ENCODE data around the gene VEPH1. TPM values are rescaled to one million over a fixed set of nuclear protein-coding genes. Genes with fewer than 3 reads are reported as not detected.

VEPH1 gene
- total RNA-seq, 1 experiment from 2014 or later, result 7.7 TPM

GRCh38 chr3:157310329-157311052 is 192.7 kb downstream of the VEPH1 start:
- H3K36me3 Mint-ChIP-seq (ENCODE audit: insufficient read depth in 1 of 3, low read depth in 3 of 3), result no peaks in the 10 kb centered on the region
- no peak overlapping the region for H3K4me2 ChIP-seq (ENCODE audit: insufficient read depth, insufficient read length, low read length)
- H2AK5ac ChIP-seq (ENCODE audit: insufficient read length, low read length), result no peak overlapping the region
- no peak overlapping the region for H3K23ac ChIP-seq (ENCODE audit: insufficient read length, low read depth, low read length)
- DNase-seq, result no peak
- WGBS (ENCODE audit: extremely low coverage, insufficient read length, low lambda C conversion rate), result no CpG with 5 or more reads among the region's 6 CpGs
- no peaks in the 10 kb centered on the region for H3K27me3 Mint-ChIP-seq (ENCODE audit: low read depth)
- H2BK12ac ChIP-seq (ENCODE audit: insufficient read length, low read depth, low read length), result no peak overlapping the region
- H2BK5ac ChIP-seq (ENCODE audit: insufficient read length, low read length), result no peak overlapping the region
- H2BK20ac ChIP-seq (ENCODE audit: low read depth, low read length, poor library complexity, severe bottlenecking), result no peak overlapping the region
- H3K14ac ChIP-seq (ENCODE audit: insufficient read depth, low read length), result no peak overlapping the region
- H3K4ac ChIP-seq (ENCODE audit: low read depth, low read length), result no peak overlapping the region
- no peak overlapping the region for H4K5ac ChIP-seq (ENCODE audit: insufficient read length, low read depth, low read length)
- H3K4me1 ChIP-seq (ENCODE audit: insufficient read depth, low read length), result no peaks in the 10 kb centered on the region
- no peak overlapping the region for H3K27ac ChIP-seq (ENCODE audit: insufficient read length, low read depth, low read length)
- H3K27me3 ChIP-seq (ENCODE audit: insufficient read depth, low read length), result no peaks in the 10 kb centered on the region
- no peaks in the 10 kb centered on the region for H3K9me3 ChIP-seq (ENCODE audit: control insufficient read depth, low read depth, low read length)
- no peaks in the 10 kb centered on the region for H4K20me1 ChIP-seq (ENCODE audit: control insufficient read depth, insufficient read depth, insufficient read length)
- no peaks in the 10 kb centered on the region for H3K9me3 Mint-ChIP-seq
- no peak overlapping the region for H3K56ac ChIP-seq (ENCODE audit: insufficient read length, low read depth, low read length)
- no peak overlapping the region for H3K18ac ChIP-seq (ENCODE audit: insufficient read length, low read depth, low read length)
- H3K23me2 ChIP-seq (ENCODE audit: insufficient read length, low read depth, low read length, poor library complexity, severe bottlenecking), result no peaks in the 10 kb centered on the region
- H3K79me1 ChIP-seq (ENCODE audit: insufficient read depth, low read depth, low read length, poor library complexity, severe bottlenecking), result no peaks in the 10 kb centered on the region
- peak overlapping the region in 1 of 3 experiments; percentile 40; a peak in 1 of 7 replicates for H3K27ac Mint-ChIP-seq
- H2BK15ac ChIP-seq (ENCODE audit: low read depth, low read length), result no peak overlapping the region
- H2BK120ac ChIP-seq (ENCODE audit: low read depth, low read length, poor library complexity, severe bottlenecking), result no peak overlapping the region
- H3K4me3 Mint-ChIP-seq, result no peak overlapping the region
- H4K8ac ChIP-seq (replicated peaks; ENCODE audit: insufficient read length, low read depth, low read length), result no peak overlapping the region
- no peak overlapping the region for H3T11ph ChIP-seq (ENCODE audit: low read length)
- no peaks in the 10 kb centered on the region for H3K79me2 ChIP-seq (ENCODE audit: insufficient read depth, low read length)
- H3K4me1 Mint-ChIP-seq, result peaks cover 3% of the 10 kb centered on the region in 2 experiments
- H4K91ac ChIP-seq (ENCODE audit: insufficient read length, low read depth, low read length), result no peak overlapping the region
- H2AFZ ChIP-seq (ENCODE audit: low read length), result no peak overlapping the region
- TF ChIP-seq, protein P1, sequence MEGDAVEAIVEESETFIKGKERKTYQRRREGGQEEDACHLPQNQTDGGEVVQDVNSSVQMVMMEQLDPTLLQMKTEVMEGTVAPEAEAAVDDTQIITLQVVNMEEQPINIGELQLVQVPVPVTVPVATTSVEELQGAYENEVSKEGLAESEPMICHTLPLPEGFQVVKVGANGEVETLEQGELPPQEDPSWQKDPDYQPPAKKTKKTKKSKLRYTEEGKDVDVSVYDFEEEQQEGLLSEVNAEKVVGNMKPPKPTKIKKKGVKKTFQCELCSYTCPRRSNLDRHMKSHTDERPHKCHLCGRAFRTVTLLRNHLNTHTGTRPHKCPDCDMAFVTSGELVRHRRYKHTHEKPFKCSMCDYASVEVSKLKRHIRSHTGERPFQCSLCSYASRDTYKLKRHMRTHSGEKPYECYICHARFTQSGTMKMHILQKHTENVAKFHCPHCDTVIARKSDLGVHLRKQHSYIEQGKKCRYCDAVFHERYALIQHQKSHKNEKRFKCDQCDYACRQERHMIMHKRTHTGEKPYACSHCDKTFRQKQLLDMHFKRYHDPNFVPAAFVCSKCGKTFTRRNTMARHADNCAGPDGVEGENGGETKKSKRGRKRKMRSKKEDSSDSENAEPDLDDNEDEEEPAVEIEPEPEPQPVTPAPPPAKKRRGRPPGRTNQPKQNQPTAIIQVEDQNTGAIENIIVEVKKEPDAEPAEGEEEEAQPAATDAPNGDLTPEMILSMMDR (conservative IDR thresholded peaks at IDR 0.05), result no peak
- no peak overlapping the region for H3K9ac ChIP-seq (ENCODE audit: extremely low read depth, insufficient read length, low read length)
